ENCODE measurements around the gene DDX46.
A peak's percentile ranks its signal among the peaks of the same experiment; 100 is the strongest.
"Not testable (repeated sequence)": the region's sequence is repeated elsewhere in the genome, so short reads cannot be mapped to it uniquely, and the experiment has no call there.

The DDX46 gene

DNA sequence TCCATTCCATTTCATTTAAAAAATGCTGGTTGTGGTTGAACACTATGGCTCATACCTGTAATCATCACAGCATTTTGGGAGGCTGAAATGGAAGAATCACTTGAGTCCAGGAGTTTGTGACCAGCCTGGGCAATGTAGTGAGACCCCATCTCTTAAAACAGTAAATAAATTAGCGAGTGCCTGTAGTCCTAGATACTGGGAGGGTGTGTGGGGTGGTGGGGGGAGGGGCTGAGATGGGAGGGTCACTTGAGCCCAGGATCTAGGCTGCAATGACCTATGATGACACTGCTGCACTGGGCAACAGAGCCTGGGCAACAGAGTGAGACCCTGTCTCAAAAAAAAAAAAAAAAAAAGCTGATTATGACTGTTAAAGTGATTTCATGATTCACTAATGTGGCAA, 29.1 kb downstream of the DDX46 start:
- DNase-seq = no peak

DNA sequence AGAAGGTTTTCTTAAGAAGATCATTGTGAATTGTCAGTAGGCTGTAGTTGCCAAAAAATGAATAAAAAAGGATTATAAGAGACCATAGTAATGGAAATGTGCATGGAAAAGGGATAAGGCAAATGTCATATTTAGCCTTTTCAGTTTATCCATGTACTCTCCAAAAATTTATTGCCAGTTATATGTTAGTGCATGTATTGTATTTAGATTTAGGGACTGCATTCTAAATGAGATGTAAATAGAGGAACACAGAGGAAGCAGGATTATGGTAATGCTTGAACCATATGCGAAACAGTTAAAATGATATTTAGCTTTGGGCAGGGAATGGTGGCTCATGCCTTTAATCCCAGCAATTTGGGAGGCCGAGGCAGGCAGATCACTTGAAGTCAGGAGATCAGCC, 33.0 kb downstream of the DDX46 start:
- no peak for DNase-seq

DNA sequence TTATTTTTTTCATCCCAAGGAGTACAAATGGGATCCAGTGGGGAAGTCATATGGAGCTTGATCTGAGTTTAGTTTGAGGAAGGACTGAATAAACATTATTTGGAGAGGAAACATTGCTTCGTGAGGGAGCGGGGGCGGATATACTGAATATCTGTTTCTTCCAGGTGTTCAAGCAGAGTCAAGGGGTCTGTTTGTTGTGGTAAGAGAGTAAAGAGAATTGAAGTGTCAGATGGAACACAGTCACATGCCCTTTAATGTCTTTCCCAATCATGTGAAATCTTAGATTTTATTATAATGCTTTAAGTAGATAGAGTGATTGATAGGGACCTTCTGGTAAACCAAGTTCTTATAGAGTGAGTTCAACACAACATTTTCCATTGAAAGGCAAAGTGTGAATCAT, 33.7 kb downstream of the DDX46 start:
- no peak for DNase-seq

DNA sequence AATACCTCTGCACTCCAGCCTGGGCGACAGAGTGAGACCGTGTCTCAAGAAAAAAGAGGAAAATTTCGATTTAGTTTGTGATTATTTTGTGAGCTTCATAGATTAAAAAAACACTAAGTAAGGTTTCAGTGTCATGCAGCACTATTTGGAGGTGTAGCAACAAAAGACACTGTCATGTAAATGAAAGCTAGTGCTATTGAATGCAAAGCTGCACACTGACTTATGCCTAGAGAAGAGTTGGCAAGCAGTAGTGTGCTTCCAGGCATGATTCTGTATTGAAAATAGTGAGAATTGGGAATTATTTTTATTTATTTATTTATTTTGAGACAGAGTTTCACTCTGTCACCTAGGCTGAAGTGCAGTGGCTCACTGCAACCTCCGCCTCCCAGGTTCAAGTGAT, 34.5 kb downstream of the DDX46 start:
- no peak for DNase-seq

DNA sequence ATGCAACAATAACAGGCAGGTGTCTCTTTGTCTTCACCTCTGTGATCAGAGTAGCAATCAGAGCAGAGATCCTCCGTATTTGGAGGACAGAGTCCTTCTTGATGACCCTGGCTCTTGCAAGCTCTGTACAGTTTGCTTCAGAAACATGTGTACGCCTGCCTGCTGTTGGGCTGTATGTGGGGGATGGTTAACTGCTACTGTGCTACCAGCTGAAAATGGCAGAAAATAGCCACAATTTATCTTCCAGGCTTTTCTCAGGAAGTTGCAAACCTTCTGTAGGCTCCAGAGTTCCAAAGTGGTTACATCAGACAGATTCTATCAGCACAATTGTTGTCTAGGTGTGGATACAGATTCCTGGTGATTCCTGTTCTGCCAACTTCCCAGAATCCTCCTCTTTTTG, 35.5 kb downstream of the DDX46 start:
- DNase-seq = no peak

DNA sequence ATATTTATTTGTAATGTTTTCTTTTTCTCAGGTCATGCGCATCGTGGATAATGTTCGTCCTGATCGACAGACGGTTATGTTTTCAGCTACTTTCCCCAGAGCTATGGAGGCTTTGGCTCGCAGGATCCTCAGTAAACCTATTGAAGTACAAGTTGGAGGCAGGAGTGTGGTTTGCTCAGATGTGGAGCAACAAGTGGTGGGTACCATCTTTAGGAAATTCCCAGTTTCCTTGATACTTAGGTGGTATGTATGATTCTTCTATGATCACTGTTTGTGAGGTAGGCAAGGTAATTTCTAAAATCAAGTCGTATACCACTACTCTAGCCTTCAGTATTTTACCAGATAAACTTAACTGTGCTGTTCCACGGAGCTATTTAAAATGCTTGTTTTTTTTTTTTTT, 36.2 kb downstream of the DDX46 start:
- DNase-seq = no peak

DNA sequence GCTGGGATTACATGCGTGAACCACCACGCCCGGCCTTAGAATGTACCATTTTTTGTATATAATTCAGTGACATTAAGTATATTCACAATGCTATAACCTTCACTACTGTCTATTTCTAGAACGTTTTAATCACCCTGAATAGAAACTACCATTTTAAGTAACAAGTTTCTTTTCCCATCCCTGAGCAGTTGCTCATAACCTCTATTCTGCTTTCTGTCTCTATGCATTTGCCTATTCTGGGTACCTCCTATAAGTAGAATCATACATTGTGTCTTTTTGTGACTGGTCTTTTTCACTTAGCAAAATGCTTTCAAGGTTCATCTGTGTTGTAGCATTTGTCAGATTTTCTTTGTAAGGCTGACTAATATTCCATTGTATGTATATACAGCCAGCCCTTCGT, 39.9 kb downstream of the DDX46 start:
- no peak for DNase-seq

DNA sequence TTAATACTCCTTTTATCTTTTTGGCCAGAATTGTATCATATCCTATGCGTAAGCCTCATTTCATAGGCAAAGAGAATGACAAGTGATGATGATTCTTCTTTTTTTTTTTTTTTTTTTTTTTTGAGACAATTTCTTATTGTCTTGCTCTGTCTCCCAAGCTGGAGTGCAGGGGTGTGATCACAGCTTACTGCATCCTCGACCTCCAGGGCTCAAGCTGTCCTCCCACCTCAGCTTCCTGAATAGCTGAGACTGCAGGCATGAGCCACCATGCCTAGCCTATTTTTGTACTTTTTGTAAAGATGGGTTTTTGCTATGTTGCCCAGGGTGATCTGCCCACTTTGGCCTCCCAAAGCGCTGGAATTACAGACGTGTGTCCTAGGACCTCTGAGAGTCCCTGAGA, 45.2 kb downstream of the DDX46 start:
- no peak for DNase-seq

DNA sequence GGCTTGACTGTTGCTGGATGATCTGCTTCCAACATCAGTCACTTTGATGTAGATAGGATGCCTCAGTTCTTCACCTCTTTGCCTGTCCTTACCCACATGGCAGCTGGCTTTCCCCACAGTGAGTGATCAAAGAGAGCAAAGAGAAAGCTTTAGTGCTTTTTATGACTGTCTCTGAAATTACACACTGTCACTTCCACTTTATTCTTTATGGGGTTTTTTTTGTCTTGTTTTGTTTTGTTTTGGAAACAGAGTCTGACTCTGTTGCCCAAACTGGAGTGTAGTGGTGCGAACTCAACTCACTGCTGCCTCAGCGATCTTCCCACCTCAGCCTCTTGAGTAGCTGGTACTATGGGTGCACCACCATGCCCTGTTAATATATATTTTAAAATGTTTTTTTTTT, 54.8 kb downstream of the DDX46 start:
- DNase-seq = no peak

DNA sequence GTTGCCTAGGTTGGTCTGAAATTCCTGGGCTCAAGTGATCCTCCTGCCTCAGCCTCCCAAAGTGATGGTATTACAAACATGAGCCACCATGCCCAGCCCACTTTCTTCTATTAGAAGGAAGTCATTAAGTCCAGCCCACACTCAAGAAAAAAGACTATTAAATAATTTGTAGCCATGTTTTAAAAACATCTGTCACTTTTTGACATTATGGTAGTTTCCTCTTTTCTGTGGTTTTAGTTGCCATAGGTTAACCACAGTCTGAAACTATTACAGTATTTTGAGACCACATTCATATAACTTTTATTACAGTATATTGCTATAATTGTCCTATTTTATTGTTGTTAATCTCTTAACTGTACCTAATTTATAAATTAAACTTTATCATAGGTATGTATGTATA, 55.2 kb downstream of the DDX46 start:
- no peak for DNase-seq

DNA sequence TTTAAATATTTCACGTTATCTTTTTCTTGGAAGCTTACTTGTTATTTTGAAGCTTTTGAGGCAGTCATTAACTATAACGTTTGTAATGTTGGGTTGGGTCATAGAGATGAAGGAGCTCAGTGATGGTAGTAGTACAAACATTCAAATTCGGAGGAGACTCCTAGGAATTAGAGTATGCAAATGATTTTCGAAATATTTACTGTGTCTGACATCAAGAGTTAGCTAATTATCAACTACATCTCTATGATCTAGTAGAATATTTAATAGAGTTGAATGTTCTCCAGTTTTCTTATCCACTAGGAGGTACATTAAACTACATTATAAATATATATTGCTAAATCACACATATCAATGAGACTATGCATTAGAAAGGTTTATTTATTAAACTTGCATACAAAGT, 58.4 kb downstream of the DDX46 start:
- no peak for DNase-seq

DNA sequence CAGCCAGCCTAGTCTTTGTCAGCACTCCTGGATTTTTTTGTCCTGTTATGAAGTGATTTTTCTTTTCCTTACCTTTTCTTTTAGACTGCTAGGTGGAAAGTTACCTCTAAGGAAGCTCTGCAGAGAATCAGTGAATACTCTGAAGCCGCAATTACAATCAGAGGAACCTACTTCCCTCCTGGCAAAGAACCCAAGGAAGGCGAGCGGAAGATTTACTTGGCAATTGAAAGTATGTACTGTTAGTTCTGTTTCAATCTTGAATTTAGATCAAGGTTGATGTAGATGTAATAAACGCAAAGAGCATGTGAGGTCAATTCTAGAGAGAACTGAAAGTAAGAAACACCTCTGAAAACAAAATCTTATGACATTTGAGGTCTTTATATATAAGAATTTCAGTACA, 60.2 kb downstream of the DDX46 start:
- no peak for DNase-seq

DNA sequence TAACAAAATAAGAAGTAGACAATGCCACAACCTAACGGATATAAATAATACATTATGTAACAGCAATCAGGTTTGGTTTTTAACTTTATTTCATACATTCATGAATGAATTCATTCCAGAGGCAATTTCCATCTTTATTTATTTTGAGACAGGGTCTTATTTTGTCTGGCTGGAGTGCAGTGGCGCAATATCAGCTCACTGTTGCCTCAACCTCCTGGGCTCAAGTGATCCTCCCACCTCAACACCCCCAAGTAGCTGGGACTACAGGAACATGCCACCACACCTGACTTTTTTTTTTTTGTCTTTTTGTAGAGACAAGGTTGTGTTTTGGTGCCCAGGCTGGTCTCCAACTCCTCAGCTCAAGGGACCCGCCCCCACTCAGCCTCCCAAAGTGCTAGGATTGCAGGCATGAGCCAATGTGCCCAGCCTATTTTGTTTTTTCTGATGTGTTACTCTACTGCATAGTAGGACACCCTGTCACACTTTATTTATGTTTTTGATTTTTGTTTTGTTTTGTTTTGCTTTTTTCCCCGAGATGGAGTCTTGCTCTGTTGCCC, 60.9 kb downstream of the DDX46 start:
- no peak for DNase-seq

DNA sequence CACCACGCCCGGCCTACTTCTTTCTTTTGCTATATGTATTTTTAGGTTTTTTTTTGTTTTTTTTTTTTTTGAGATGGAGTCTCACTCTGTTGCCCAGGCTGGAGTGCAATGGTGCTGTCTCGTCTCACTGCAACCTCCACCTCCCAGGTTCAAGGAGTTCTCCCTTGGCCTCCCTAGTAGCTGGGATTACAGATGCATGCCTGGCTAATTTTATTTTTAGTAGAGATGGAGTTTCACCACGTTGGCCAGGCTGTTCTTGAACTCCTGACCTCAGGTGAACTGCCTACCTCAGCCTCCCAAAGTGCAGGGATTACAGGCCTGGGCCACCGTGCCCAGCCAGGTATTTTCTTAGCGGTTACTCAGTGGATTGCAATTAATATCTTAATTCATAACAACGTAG, 63.3 kb downstream of the DDX46 start:
- DNase-seq = no peak

DNA sequence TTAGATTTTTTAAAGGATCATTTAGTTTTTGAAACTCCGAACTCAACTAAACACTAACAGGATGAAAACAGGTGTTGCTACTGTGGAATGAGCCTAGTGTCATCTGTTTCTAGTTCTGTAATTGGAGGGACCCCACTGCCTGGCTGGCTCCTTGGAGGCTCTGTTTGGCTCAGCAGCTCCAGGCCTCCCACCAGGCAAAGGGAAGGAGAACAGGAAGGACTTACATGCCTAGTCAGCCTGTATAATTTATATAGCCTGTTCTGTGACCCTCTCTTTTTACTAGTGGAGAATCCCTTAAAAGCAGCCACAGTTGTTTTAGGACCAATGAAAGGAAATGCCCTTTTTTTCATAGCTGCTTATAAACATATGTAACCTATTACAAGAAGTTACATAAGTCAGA, 66.1 kb downstream of the DDX46 start:
- DNase-seq = no peak

DNA sequence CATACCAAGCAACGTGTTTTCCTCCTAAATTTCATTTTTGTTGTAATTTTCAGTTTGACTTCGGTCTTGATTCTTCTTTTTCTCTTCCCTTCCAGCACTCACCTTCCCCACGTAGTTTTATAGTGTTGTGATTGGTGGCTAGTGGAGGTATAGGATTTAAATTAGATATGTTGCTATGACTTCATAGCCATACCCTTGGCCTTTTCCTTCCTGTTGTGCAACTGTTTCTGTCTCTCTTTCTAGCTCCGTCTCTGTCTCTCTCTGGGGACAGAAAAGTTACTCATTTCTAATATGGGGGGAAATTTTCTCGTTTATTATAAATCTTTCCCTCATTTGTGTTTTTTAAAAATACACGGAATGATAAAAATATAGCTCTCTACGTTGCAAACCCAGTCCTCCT, 66.6 kb downstream of the DDX46 start:
- no peak for DNase-seq

DNA sequence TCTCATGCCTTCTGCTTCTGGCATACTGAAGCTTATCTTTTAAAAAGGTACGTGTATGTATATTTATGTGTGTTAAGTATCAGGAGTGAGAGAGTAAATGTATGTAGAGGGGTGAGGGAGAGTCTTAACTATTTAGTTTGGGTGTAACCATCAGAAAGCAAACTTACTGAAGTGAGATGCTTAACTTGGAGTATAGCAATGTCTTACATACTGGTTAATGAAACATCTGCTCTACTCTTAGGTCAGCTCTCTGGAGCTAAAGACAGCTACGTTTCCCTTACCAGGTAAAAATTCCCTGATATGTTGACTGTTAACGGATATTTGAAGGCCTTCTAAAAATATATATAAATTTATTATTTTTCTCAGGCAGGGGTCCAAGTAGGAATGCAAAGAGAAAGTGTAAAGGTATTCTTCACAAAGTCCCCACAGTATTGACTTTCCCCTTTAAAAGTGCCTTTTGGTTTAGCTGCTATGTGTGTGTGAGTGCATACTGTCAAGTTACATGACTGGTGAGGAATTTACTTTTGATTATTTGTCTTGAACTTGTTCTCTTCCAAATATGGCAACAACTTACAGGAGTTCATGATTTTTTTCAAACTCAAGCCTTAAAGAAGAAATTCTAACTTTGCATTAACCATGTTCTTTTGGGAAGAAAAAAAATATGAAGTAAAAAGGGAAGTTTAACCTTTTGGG, 74.9 kb downstream of the DDX46 start:
- DNase-seq = no peak

DNA sequence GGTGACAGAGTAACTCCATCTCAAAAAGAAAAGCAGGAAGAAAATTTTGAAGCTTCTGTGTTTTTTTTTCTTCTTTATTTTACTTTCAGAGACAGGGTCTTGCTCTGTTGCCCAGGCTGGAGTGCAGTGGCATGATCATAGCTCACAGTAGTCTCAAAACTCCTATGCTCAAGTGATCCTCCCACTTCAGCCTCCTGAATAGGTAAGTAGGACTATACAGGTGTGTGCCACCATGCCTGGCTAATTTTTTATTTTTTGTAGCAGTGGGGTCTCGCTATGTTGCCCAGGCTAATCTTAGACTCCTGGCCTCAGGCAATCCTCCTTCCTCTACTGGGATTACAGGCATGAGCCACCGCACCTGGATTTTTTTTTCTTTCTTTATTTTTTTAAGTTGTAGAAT, 77.0 kb downstream of the DDX46 start:
- no peak for DNase-seq

DNA sequence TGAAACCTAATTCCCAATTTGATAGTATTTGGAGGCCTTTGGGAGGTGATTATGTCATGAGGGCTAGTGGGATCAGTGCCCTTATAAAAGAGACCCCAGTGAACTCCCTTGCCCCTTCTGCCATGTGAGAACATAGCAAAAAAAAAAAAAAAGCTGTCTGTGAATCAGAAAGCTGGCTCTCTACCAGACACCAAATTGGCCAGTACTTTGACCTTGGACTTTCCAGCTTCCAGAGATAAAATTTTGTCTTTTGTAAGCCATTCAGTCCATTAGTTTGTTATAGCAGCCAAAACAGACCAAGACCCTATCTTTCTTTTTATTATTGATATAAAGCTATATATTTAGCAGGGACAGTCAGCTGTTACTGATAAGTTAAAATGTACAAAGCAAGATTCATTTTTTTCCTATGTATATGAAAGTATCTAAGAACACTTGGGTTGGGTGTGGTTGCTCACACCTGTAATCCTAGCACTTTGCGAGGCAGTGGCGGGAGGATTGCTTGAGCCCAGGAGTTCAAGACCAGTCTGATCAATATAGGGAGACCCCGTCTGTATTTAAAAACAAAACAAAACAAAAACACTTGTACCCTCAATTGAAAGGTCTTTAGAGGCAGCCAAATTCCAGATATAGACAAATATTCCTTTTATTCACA, 79.1 kb downstream of the DDX46 start:
- no peak for DNase-seq

DNA sequence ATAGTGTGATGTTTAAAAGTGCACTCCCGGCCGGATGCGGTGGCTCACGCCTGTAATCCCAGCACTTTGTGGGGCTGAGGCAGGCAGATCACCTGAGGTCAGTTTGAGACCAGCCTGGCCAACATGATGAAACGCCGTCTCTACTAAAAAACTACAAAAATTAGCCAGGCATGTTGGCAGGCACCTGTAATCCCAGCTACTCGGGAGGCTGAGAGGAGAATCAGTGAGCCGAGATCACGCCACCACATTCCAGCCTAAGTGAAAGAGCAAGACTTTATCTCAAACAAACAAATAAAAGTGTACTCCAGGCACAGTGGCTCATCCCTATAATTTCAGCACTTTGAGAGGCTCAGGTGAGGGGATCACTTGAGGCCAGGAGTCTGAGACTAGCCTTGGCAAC, 79.8 kb downstream of the DDX46 start:
- DNase-seq = not testable (repeated sequence)

DNA sequence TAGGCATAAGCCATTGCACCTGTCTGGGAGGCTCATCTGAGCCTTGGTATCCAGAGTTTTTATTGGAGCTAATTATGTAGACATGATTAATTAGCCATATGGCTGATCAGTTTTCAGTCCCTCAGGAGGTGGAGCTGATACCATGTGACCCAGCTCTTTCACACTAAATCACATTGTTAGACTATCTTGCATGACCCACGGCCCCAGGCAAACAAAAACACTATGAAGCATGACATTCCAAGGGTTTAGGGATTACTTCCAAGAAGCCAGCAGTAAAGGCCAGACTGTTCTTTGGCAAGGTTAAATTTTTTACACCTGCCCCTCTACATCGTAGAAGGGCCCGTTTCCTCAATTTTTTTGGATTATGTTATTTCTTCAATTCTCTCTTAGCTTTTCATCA, 82.2 kb downstream of the DDX46 start:
- no peak for DNase-seq

DNA sequence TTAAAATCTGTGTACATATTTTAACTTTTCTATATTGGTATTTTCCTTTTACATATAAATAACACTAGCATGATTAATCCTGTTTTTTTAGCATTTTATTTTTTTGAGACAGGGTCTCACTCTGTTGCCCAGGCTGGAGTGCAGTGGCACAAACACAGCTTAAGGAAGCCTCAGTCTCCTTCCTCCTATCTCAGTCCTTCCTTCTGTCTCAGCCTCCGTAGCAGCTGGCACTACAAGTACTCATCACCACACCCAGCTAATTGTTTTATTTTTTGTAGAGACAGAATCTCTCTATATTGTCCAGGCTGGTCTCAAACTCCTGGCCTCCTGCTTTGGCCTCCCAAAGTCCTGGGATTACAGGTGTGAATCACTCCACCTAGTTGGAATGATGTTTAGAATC, 85.7 kb downstream of the DDX46 start:
- DNase-seq = no peak

DNA sequence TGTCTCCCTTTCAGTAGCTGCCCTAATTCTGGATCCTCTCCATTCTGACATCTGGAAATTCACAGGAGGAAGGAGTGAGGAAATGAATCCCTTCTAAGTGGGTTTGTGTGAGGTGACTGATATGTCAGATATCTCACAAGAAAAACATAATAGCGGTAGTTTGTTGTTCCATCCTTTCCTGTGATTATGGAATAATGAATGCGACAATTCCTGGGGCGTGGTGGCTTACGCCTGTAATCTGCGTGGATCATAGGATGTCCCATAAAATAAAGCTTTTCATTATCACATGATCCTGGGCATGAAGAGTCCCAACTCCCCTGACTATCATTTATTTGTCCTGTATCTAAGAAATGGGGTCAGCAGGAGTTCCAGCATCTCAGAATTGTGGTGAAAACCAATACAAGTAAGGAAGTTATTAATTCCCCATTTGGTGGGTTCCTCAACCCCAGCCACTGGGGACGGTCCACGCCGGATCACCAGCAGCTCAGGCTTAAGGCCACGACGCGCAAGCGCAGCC, 86.8 kb downstream of the DDX46 start:
- DNase-seq = no peak

DNA sequence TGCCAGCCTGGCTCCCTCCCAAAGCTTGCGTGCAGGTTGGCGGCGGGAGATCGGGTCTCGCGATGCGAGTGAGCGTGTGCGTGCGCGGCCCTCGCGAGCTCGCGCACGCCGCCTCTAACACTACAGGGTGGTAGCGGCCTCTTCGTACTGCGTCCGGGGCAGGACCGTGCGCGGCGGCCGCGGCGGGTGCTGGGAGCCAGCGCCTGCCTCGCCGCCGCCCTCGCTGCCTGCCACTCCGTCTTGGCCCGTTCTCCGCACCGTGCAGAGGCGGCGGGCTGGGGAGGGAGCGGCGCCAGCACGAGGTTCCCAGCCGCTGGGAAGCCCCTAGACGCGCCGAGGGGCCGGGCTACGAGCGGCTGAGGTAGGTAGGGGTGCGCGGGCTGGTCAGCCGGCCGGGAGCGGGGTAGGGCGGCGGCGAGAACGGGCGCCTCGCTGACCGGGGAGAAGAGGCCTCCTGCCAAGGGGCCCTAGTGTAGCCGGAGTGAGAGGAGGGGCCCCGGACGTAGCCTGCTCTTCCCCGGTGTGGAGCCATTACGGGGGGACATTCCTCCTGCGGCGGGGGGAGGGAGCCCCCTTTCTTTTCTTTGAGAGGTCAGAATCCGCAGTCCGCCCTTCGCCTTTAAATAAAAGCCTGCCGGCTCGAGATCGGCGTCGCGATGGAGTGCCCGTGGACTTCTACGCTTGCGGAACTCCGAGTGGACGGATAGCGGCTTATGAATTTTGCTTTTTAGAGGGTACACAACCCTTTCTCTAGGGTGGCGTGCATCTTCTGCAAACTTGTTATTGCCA, 87.5 kb downstream of the DDX46 start, which contains the start of gene C5orf24:
C5orf24 (plus strand) TSS at position 117 of the 789 bp plus-strand sequence. CDS start 8,933 bp downstream, outside the sequence.
- DNase-seq = peak; percentile 98
